ENCODE measurements around the gene SCAPER.

DNA sequence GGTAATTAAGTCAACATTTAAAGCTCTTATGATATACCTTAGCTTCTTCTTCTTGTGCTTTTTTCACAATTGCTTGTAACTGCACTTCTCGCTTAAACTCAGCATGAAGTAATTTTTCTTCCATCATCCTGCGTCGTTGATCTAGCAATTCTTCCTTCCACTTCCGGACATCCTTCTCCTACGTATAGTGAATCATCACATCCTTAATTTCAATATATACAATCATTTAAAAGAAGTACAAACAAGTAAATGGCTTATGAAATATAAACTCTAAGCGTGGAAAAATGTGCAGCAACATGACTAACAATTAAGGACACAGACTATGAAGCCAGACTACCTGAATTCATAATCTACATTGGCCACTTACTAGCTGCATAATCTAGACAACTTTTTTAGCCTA, 151.4 kb downstream of the SCAPER start:
- no peak for TF ChIP-seq CTCF (IDR thresholded peaks at IDR 0.05)
- no peak for TF ChIP-seq POLR2A (IDR thresholded peaks at IDR 0.05)
- TF ChIP-seq POLR2AphosphoS5 (IDR thresholded peaks at IDR 0.05) = no peak
